K562 (cell line): ENCODE data around the gene VWA1. TPM values are rescaled to one million over a fixed set of nuclear protein-coding genes. Genes with fewer than 3 reads are reported as not detected.

Experiments used
- FOXK2 ChIP-seq, 2 experiments: fragments of 450-650 bp; IDR thresholded peaks in 1 of 2; conservative IDR thresholded peaks in 1 of 2; 2 replicates each; pipeline ENCODE4 v1.6.1; 2016; ENCODE audit warnings: low read depth in 2 of 2, mild to moderate bottlenecking in 1 of 2
- MAX ChIP-seq: sonication (generic); formaldehyde crosslinking; IDR thresholded peaks from 2 replicates; pipeline ENCODE4 v1.9.0; 2022; ENCODE audit warnings: mild to moderate bottlenecking, missing genetic modification reagents
- MITF ChIP-seq: IDR thresholded peaks from 2 replicates; pipeline ENCODE4 v1.6.1; 2014; ENCODE audit warnings: antibody characterized with exemption
- MTF1 ChIP-seq: fragments of 250-450 bp; sonication (Bioruptor Pico); IDR thresholded peaks from 2 replicates; pipeline ENCODE4 v1.9.0; 2021; ENCODE audit warnings: moderate library complexity, mild to moderate bottlenecking, inconsistent platforms, borderline replicate concordance
- NFXL1 ChIP-seq: fragments of 450-650 bp; formaldehyde crosslinking; IDR thresholded peaks from 2 replicates; pipeline ENCODE4 v1.4.0; 2021; ENCODE audit warnings: mild to moderate bottlenecking
- SETDB1 ChIP-seq: IDR thresholded peaks from one replicate; pipeline ENCODE4 v1.6.1; 2012; ENCODE audit warnings: low read length, control low read depth, inconsistent platforms
- TAL1 ChIP-seq: fragments of 450-650 bp; IDR thresholded peaks from 2 replicates; pipeline ENCODE4 v1.6.1; 2016; ENCODE audit warnings: mild to moderate bottlenecking
- ZNF589 ChIP-seq: fragments of 200-800 bp; sonication (Bioruptor generic); IDR thresholded peaks from 2 replicates; pipeline ENCODE4 v1.6.1; 2016; ENCODE audit warnings: low read depth, missing genetic modification characterization, missing compliant biosample characterization
- polyA plus RNA-seq, 8 experiments: library from polyadenylated mRNA; depleted of rRNA in 4 of 8; stranded (reverse) in 5 of 8; unstranded in 3 of 8; fragments of >200 nt; fragmentation: Nextera tagmentation in 2 of 8; fragmentation: Illumina TruSeq in 1 of 8; extraction: Ambion mirVana in 2 of 8; extraction: Trizol in 1 of 8; gene quantifications; 2 replicates each; pipeline versions ENCODE4 v1.2.1 to v1.2.3, GENCODE V29; 2011 to 2014; ENCODE audit warnings: inconsistent platforms in 1 of 8, missing spikeins in 1 of 8
- total RNA-seq, 7 experiments: library from RNA; depleted of rRNA in 6 of 7; stranded (reverse); fragments of >200 nt in 6 of 7; fragmentation: Illumina TruSeq in 2 of 7; extraction: Trizol in 2 of 7; gene quantifications; 2 replicates each; pipeline versions ENCODE4 v1.2.1 to v1.2.3, GENCODE V29; 2011 to 2021; ENCODE audit warnings: low replicate concordance in 1 of 7
- TF ChIP-seq, protein P1 (sequence below): sonication (generic); formaldehyde crosslinking; IDR thresholded peaks from 2 replicates; pipeline ENCODE4 v1.8.0; 2022; ENCODE audit warnings: mild to moderate bottlenecking, missing genetic modification reagents
- TF ChIP-seq, protein P2 (sequence below): fragments of 450-650 bp; IDR thresholded peaks from 2 replicates; pipeline ENCODE4 v1.6.1; 2016; ENCODE audit warnings: borderline replicate concordance
- TF ChIP-seq, protein P3 (sequence below): fragments of 450-650 bp; IDR thresholded peaks from 2 replicates; pipeline ENCODE4 v1.6.1; 2016; ENCODE audit warnings: mild to moderate bottlenecking, moderate library complexity

VWA1 gene
- total and polyA plus RNA-seq, 9 of the 15 experiments (the other 6 are each of a cell fraction or from before 2014, with no cell fraction given), result 0.01 to 6.4 (median 0.85) TPM

DNA sequence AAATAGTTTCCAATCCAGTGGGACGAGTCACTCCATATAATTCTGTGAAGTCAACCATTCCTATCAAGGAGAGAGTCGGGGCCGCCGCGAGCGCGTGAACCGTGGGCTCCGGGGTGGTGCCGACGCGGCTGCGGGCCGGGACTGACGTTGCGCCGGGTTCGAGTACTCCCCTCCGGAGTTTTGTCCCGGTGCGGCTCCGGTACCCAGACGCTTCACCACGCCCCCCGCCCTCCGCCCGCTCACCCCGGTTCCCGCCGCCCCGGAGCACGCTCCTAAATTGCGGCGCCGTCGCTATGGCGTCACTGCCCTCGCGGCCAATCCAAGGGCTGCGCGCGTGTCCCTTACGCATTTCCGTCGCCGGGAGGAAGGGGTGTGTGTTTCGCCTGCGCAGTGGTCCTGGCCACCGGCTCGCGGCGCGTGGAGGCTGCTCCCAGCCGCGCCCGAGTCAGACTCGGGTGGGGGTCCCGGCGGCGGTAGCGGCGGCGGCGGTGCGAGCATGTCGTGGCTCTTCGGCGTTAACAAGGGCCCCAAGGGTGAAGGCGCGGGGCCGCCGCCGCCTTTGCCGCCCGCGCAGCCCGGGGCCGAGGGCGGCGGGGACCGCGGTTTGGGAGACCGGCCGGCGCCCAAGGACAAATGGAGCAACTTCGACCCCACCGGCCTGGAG lies 36.0 kb downstream of the VWA1 start, which contains the start of gene ATAD3B (continued):
- TF ChIP-seq MITF, result no peak
- TF ChIP-seq, protein P1, sequence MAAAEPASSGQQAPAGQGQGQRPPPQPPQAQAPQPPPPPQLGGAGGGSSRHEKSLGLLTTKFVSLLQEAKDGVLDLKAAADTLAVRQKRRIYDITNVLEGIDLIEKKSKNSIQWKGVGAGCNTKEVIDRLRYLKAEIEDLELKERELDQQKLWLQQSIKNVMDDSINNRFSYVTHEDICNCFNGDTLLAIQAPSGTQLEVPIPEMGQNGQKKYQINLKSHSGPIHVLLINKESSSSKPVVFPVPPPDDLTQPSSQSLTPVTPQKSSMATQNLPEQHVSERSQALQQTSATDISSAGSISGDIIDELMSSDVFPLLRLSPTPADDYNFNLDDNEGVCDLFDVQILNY (CRISPR knock-in tag), result no peak
- TF ChIP-seq TAL1, result no peak
- no peak for TF ChIP-seq SETDB1
- peak; percentile 68 to 81 for TF ChIP-seq FOXK2 (conservative IDR thresholded peaks at IDR 0.05 in 1 of 2, IDR thresholded peaks at IDR 0.05 in 1 of 2; ENCODE audit: low read depth in 2 of 2)
- TF ChIP-seq MAX (CRISPR knock-in tag), result peak; percentile 97
- TF ChIP-seq, protein P2, sequence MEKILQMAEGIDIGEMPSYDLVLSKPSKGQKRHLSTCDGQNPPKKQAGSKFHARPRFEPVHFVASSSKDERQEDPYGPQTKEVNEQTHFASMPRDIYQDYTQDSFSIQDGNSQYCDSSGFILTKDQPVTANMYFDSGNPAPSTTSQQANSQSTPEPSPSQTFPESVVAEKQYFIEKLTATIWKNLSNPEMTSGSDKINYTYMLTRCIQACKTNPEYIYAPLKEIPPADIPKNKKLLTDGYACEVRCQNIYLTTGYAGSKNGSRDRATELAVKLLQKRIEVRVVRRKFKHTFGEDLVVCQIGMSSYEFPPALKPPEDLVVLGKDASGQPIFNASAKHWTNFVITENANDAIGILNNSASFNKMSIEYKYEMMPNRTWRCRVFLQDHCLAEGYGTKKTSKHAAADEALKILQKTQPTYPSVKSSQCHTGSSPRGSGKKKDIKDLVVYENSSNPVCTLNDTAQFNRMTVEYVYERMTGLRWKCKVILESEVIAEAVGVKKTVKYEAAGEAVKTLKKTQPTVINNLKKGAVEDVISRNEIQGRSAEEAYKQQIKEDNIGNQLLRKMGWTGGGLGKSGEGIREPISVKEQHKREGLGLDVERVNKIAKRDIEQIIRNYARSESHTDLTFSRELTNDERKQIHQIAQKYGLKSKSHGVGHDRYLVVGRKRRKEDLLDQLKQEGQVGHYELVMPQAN, result peak; percentile 94; the same call in 1 of the 2 replicates
- TF ChIP-seq ZNF589, result no peak
- TF ChIP-seq, protein P3, sequence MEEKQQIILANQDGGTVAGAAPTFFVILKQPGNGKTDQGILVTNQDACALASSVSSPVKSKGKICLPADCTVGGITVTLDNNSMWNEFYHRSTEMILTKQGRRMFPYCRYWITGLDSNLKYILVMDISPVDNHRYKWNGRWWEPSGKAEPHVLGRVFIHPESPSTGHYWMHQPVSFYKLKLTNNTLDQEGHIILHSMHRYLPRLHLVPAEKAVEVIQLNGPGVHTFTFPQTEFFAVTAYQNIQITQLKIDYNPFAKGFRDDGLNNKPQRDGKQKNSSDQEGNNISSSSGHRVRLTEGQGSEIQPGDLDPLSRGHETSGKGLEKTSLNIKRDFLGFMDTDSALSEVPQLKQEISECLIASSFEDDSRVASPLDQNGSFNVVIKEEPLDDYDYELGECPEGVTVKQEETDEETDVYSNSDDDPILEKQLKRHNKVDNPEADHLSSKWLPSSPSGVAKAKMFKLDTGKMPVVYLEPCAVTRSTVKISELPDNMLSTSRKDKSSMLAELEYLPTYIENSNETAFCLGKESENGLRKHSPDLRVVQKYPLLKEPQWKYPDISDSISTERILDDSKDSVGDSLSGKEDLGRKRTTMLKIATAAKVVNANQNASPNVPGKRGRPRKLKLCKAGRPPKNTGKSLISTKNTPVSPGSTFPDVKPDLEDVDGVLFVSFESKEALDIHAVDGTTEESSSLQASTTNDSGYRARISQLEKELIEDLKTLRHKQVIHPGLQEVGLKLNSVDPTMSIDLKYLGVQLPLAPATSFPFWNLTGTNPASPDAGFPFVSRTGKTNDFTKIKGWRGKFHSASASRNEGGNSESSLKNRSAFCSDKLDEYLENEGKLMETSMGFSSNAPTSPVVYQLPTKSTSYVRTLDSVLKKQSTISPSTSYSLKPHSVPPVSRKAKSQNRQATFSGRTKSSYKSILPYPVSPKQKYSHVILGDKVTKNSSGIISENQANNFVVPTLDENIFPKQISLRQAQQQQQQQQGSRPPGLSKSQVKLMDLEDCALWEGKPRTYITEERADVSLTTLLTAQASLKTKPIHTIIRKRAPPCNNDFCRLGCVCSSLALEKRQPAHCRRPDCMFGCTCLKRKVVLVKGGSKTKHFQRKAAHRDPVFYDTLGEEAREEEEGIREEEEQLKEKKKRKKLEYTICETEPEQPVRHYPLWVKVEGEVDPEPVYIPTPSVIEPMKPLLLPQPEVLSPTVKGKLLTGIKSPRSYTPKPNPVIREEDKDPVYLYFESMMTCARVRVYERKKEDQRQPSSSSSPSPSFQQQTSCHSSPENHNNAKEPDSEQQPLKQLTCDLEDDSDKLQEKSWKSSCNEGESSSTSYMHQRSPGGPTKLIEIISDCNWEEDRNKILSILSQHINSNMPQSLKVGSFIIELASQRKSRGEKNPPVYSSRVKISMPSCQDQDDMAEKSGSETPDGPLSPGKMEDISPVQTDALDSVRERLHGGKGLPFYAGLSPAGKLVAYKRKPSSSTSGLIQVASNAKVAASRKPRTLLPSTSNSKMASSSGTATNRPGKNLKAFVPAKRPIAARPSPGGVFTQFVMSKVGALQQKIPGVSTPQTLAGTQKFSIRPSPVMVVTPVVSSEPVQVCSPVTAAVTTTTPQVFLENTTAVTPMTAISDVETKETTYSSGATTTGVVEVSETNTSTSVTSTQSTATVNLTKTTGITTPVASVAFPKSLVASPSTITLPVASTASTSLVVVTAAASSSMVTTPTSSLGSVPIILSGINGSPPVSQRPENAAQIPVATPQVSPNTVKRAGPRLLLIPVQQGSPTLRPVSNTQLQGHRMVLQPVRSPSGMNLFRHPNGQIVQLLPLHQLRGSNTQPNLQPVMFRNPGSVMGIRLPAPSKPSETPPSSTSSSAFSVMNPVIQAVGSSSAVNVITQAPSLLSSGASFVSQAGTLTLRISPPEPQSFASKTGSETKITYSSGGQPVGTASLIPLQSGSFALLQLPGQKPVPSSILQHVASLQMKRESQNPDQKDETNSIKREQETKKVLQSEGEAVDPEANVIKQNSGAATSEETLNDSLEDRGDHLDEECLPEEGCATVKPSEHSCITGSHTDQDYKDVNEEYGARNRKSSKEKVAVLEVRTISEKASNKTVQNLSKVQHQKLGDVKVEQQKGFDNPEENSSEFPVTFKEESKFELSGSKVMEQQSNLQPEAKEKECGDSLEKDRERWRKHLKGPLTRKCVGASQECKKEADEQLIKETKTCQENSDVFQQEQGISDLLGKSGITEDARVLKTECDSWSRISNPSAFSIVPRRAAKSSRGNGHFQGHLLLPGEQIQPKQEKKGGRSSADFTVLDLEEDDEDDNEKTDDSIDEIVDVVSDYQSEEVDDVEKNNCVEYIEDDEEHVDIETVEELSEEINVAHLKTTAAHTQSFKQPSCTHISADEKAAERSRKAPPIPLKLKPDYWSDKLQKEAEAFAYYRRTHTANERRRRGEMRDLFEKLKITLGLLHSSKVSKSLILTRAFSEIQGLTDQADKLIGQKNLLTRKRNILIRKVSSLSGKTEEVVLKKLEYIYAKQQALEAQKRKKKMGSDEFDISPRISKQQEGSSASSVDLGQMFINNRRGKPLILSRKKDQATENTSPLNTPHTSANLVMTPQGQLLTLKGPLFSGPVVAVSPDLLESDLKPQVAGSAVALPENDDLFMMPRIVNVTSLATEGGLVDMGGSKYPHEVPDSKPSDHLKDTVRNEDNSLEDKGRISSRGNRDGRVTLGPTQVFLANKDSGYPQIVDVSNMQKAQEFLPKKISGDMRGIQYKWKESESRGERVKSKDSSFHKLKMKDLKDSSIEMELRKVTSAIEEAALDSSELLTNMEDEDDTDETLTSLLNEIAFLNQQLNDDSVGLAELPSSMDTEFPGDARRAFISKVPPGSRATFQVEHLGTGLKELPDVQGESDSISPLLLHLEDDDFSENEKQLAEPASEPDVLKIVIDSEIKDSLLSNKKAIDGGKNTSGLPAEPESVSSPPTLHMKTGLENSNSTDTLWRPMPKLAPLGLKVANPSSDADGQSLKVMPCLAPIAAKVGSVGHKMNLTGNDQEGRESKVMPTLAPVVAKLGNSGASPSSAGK, result peak; percentile 71
- no peak for TF ChIP-seq NFXL1 (CRISPR knock-in tag)
- TF ChIP-seq MTF1 (CRISPR knock-in tag), result no peak
